Keratinocyte (primary cell): ENCODE measurements around the gene FBXL5. TPM values are rescaled to one million over a fixed set of nuclear protein-coding genes. Genes with fewer than 3 reads are reported as not detected.

Source experiments
- DNase-seq: peaks from one replicate; pipeline ENCODE4 v3.0.0-alpha.2; 2011; ENCODE audit warnings: low read depth, missing footprints, low spot score
- FAIRE-seq: peaks from 2 replicates; lab custom pipeline; 2011; peaks lifted over from hg19 to GRCh38; lab: Jason Lieb, UNC
- H2AFZ ChIP-seq: 2 replicates; pipeline ENCODE4 v1.6.0; 2012; ENCODE audit warnings: low read length, control low read depth, inconsistent platforms; ENCODE audit not compliant: control insufficient read depth
- H3K27ac ChIP-seq: 2 replicates; pipeline ENCODE4 v1.5.1; 2011; ENCODE audit warnings: low read length; ENCODE audit not compliant: control insufficient read depth, insufficient read depth
- H3K27me3 ChIP-seq: 3 replicates; pipeline ENCODE4 v1.6.0; 2011; ENCODE audit warnings: low read length; ENCODE audit not compliant: control insufficient read depth, insufficient read depth; ENCODE audit errors: extremely low read depth
- H3K36me3 ChIP-seq, 2 experiments: 2 replicates in 1 of 2; 3 replicates in 1 of 2; pipeline ENCODE4 v1.5.1; 2011; ENCODE audit warnings: low read length in 2 of 2, mild to moderate bottlenecking in 1 of 2; ENCODE audit not compliant: control insufficient read depth in 2 of 2, insufficient read depth in 2 of 2; ENCODE audit errors: extremely low read depth in 1 of 2
- H3K4me1 ChIP-seq: 3 replicates; pipeline ENCODE4 v1.5.1; 2011; ENCODE audit warnings: low read length; ENCODE audit not compliant: control insufficient read depth, insufficient read depth; ENCODE audit errors: extremely low read depth
- H3K4me2 ChIP-seq: 3 replicates; pipeline ENCODE4 v1.6.0; 2011; ENCODE audit warnings: low read depth, low read length; ENCODE audit not compliant: control insufficient read depth, insufficient read depth; ENCODE audit errors: extremely low read depth
- H3K4me3 ChIP-seq, 3 experiments: fragments of 200-600 bp in 1 of 3; sonication (generic) in 1 of 3; 2 replicates in 2 of 3; 3 replicates in 1 of 3; pipeline ENCODE4 v1.5.1; 2011 to 2016; ENCODE audit warnings: low read length in 3 of 3, mild to moderate bottlenecking in 3 of 3, control low read depth in 2 of 3, inconsistent platforms in 1 of 3, low read depth in 1 of 3, mixed read lengths in 1 of 3, mixed run types in 1 of 3, moderate library complexity in 1 of 3; ENCODE audit not compliant: control insufficient read depth in 2 of 3, insufficient read depth in 2 of 3; ENCODE audit errors: extremely low read depth in 1 of 3
- H3K79me2 ChIP-seq: 2 replicates; pipeline ENCODE4 v1.6.0; 2012; ENCODE audit warnings: low read length; ENCODE audit not compliant: control insufficient read depth, insufficient read depth
- H3K9ac ChIP-seq: 3 replicates; pipeline ENCODE4 v1.6.0; 2011; ENCODE audit warnings: low read length; ENCODE audit not compliant: control insufficient read depth, insufficient read depth; ENCODE audit errors: extremely low read depth
- H3K9me1 ChIP-seq: 3 replicates; pipeline ENCODE4 v1.6.0; 2011; ENCODE audit warnings: low read length; ENCODE audit not compliant: control insufficient read depth, insufficient read depth; ENCODE audit errors: extremely low read depth
- H3K9me3 ChIP-seq: 2 replicates; pipeline ENCODE4 v1.5.1; 2012; ENCODE audit warnings: low read depth, low read length; ENCODE audit not compliant: control insufficient read depth
- H4K20me1 ChIP-seq: 3 replicates; pipeline ENCODE4 v1.6.0; 2011; ENCODE audit warnings: low read length; ENCODE audit not compliant: control insufficient read depth, insufficient read depth; ENCODE audit errors: extremely low read depth
- CTCF ChIP-seq, 3 experiments: IDR thresholded peaks in 1 of 3; conservative IDR thresholded peaks in 1 of 3; optimal IDR thresholded peaks in 1 of 3; 2 replicates in 2 of 3; 3 replicates in 1 of 3; pipeline versions ENCODE3 to v1.5.1; 2011; ENCODE audit warnings: low read length in 3 of 3, mild to moderate bottlenecking in 3 of 3, moderate library complexity in 2 of 3, control low read depth in 1 of 3, inconsistent platforms in 1 of 3; ENCODE audit not compliant: insufficient read depth in 2 of 3; ENCODE audit errors: extremely low read depth in 1 of 3
- EZH2 ChIP-seq: IDR thresholded peaks from one replicate; pipeline ENCODE4 v1.6.1; 2012; ENCODE audit warnings: inconsistent platforms, mild to moderate bottlenecking, low read length, moderate library complexity
- dilution Hi-C: fragments of 300-500 bp; cut with MboI; formaldehyde crosslinking; loops from one replicate; pipeline ENCODE4 v1.7.0; 2020; ENCODE audit warnings: low sequenced_read_pairs; ENCODE audit not compliant: extremely low pct_ligation_motif_present
- polyA plus RNA-seq, 5 experiments: library from polyadenylated mRNA; depleted of rRNA in 3 of 5; stranded (reverse) in 3 of 5; stranded (forward) in 1 of 5; unstranded in 1 of 5; fragments of >200 nt; gene quantifications; 1 replicate in 1 of 5; 2 replicates in 3 of 5; 3 replicates in 1 of 5; pipeline versions ENCODE4 v1.2.1 to v1.2.3, GENCODE V29; 2011 to 2012; ENCODE audit warnings: missing spikeins in 2 of 5, low read depth in 1 of 5, low replicate concordance in 1 of 5

FBXL5 gene
- polyA plus RNA-seq, 1 donor (not counting 4 experiments of a cell fraction or from before 2014, with no cell fraction given): 63.1 TPM

GRCh38 chr4:15563871-15564270 is 91.3 kb downstream of the FBXL5 start:
- Histone ChIP-seq H3K9ac (no peak overlapping the region), H3K79me2 (no peaks in the 10 kb centered on the region), H3K9me3 (no peaks in the 10 kb centered on the region), H3K27ac (no peak overlapping the region), H3K4me1 (peaks cover 10% of the 10 kb centered on the region), H3K9me1 (no peaks in the 10 kb centered on the region), H4K20me1 (no peaks in the 10 kb centered on the region), H3K27me3 (no peaks in the 10 kb centered on the region), H3K4me3 (no peak overlapping the region), H3K36me3 (peaks cover 7% of the 10 kb centered on the region in 2 experiments), H3K4me2 (no peak overlapping the region), H2AFZ (no peak overlapping the region)
- TF ChIP-seq EZH2: no peak
- no peak for TF ChIP-seq CTCF (optimal IDR thresholded peaks at IDR 0.05 in 1 of 3, IDR thresholded peaks at IDR 0.05 in 1 of 3, conservative IDR thresholded peaks at IDR 0.05 in 1 of 3; ENCODE audit: extremely low read depth in 1 of 3, insufficient read depth in 2 of 3, low read length in 3 of 3)
- FAIRE-seq (no peak), DNase-seq (no peak)
- dilution Hi-C loops: no loop called here

GRCh38 chr4:15562623-15563022 is 92.5 kb downstream of the FBXL5 start:
- Histone ChIP-seq H3K4me3 (no peak overlapping the region), H3K27ac (peak overlapping the region; percentile 15), H3K36me3 (peaks cover 4 to 7% of the 10 kb centered on the region in 2 experiments), H4K20me1 (no peaks in the 10 kb centered on the region), H2AFZ (no peak overlapping the region), H3K79me2 (no peaks in the 10 kb centered on the region), H3K4me2 (no peak overlapping the region), H3K4me1 (peaks cover 10% of the 10 kb centered on the region), H3K9me1 (no peaks in the 10 kb centered on the region), H3K9ac (no peak overlapping the region), H3K9me3 (no peaks in the 10 kb centered on the region), H3K27me3 (no peaks in the 10 kb centered on the region)
- FAIRE-seq: no peak
- no peak for DNase-seq
- dilution Hi-C loops: no loop called here
- TF ChIP-seq EZH2 (no peak), CTCF (optimal IDR thresholded peaks at IDR 0.05 in 1 of 3, IDR thresholded peaks at IDR 0.05 in 1 of 3, conservative IDR thresholded peaks at IDR 0.05 in 1 of 3; ENCODE audit: extremely low read depth in 1 of 3, insufficient read depth in 2 of 3, low read length in 3 of 3) (no peak)
